ENCODE measurements around the gene GPD2.

GPD2 gene

GRCh38 chr2:156436497-156437085 is 412 bp downstream of the GPD2 start:
- DNase-seq, result peak; percentile 24

DNA sequence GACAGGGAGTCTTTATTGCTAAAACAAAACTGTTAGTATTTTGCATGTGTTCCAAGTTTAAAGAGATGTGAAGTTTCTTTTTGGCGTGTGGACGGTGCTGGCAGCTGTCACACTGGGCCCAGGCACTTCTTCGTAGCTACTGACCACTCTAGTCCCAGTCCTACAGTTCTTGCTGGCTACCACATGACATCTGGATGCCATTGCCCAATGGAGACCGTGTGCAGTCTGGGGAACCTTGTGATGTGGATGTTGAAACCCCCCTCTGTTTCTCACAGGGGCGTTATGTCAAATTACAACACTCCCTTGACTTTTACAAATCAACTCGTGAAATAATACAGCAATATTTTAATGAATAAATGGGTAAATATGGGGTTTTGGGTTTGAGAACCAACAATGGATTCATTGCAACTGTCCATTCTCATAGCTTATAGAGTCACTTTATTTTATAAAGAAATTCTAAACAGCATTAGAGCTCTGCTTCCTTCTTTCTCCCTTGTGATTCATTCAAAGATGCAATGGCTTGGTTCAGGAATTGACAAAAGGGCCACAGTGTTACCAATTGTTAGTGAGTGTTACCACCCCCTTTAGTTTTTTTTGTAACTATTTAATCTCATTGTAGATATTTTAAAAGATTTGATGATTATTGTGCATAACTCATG is 1.2 kb downstream of the GPD2 start:
- DNase-seq, result no peak

- DNase-seq, result no peak
Observed at GRCh38 chr2:156437931-156438410, 1.8 kb downstream of the GPD2 start.

GRCh38 chr2:156443089-156443488 is 6.9 kb downstream of the GPD2 start:
- DNase-seq, result no peak

DNA sequence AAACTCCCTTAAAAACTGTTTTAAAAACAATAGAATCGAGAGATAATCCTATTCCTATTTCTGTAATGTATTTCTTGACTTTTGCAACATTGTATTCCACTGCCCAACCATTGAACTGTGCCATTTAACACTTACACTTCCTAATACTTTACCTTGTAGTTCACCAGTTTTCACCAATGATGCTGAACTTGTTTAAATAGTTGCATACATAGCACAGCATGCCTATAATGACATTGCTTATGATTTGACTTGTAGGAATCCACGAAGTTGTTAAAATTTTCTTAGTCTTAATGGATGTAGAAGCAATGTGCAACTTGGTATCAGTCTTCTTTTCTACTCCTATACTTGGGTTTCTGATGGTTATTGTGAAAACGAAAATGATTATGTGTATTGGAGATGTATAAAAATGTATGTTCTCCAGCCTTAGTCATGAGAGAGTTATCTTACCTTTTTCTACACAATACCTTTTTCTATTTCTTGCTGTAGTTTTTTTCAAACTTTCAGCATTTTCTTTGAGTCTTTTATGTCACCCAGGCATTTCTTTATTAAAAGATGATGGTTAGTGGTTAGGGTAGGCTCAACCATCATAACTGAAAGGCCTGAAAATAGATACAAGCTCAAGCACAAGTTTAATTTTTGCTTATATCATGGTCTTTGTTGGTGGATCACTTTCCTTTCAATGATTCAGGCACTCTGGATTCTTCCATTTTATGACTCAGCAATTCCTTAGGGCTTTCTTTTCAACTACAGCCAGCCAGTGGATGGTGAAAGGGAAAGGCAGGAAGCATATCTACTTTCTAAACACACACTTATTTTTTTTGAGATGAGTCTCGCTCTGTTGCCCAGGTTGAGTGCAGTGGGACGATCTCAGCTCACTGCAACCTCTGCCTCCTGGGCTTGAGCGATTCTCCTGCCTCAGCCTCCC is 9.4 kb downstream of the GPD2 start:
- no peak for DNase-seq

- DNase-seq, result no peak
Observed at GRCh38 chr2:156447761-156448160, 11.6 kb downstream of the GPD2 start.

GRCh38 chr2:156448766-156449165 is 12.6 kb downstream of the GPD2 start:
- no peak for DNase-seq

DNA sequence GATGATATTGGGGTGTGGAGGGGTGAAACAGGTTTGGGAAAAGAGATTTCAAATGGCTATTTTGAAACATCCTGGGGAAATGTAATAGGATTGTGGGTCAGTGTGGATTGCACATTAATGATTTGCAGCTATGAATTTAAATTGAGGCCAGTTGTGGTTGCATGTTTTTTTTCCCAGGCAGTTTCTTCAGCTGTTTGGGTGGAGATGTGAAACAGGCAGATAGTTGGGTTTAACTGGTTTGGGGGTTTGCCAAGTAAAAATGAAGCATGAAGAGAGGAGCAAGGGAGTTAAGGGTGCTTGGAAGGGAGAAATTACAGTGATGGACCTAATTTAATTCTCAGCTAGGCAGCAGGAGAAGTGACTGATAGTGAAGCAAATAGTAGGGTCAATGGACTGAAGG is 16.8 kb downstream of the GPD2 start:
- no peak for DNase-seq

DNA sequence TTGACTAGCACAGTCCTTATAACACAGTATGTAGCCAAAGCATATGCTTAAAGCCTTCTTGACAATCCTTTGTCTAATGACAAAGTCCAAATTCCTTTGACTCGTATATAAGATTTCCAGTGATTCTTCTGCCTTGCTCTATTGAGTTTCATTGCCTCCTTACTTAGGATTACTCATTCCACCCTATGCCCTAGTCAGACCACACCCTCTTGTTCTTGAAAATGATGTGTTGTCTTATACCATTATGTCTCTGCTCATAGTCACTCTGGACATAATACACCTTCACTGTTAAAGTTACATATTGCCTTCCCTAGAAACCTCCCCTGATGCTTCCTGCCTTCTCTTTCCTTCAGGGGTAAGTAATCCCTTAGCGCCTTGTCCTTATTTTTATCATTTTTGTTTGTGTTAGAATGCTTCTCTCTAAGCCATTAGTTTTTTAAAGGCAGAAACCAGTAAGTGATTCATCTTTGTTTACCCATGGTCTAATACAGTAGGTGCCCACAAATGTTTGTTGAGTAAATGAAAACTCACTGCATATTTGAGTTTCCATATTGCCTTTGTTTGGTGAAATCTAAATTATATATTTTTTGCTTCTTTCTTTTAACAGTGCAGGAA is 19.3 kb downstream of the GPD2 start:
- no peak for DNase-seq

DNA sequence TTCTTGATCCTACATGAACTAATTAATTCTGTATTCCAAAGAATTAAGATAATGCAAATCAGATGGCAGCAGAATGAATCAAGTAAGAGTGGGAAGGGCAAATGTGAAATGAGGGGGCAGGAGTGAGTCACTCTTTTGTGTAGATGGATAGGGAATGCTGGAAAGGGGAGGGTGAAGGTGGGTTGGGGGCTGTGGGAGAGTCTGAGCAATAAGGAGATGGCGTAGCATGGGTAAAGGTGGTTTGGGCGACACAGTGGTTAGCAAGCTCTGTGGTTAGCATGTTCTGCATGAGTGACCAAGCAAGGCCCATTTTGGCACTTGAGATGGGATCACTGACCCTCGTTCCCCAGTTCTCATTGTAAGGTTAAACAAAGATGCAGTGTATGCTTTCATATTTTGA is 20.4 kb downstream of the GPD2 start:
- DNase-seq, result no peak

DNA sequence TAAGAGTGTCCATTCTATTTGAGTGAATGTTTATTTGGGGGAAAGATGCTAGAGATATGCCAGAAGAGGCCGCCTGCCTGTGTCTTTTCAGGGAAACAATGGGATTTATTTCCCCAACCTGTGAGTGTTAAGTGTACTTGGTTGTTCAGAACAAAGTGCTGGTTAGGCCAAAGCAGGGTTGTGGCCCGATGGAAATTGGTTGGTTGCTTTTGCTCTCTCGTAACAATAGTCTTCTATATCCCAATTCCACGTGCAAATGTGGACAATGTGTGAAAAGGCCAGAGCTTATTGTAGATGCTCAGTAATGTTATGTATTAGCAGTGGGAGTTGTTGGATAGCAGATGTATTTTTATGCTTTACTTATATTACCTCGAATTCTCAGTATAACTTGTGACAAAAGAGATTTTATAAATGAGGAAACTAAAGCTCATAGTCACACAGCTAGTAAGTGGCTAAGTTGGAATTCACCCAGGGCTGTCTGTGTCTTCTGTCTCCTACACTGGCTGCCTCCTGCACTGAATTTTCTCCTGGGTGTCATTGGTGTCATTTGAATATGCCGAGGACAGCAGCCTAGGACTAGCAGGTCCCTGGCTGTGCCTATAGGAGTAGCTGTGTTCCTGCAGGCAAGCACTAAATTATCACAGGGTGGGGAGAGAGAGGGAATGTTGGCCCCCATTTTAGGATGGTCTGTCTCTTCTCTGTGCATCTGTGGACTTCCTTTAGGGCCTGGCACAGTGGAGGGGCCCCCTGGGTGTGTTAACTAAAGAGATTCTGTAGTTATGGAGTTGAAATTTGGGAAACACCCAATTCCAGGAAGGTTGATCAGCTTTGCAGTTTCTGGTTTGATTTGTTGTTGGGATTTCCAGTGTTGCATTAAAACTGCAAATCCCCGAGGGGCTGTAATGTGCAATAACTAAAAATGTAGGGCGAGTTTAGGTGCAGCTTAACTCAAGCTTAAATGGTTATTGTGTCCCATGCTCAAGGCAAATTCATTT is 21.6 kb downstream of the GPD2 start:
- no peak for DNase-seq

GRCh38 chr2:156459720-156460119 is 23.5 kb downstream of the GPD2 start:
- no peak for DNase-seq

DNA sequence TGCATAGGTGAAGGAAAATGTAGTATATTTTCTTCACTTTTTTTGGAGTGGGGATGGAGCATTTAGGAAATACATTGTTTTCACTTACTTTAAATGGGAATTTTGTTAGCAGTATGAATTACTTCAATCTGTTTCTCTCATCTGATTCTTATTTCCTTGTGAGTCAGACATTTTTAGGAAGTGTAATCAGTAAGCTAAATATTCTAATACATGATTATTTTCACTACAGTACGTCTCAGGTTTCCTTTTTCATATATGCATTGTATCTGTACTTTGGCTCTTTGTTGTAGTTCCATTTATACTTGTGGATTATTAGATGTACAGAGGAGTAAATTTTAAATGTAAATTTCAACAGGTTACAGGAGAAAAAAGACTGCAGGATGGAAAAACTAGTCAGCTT is 27.9 kb downstream of the GPD2 start:
- DNase-seq, result no peak

DNA sequence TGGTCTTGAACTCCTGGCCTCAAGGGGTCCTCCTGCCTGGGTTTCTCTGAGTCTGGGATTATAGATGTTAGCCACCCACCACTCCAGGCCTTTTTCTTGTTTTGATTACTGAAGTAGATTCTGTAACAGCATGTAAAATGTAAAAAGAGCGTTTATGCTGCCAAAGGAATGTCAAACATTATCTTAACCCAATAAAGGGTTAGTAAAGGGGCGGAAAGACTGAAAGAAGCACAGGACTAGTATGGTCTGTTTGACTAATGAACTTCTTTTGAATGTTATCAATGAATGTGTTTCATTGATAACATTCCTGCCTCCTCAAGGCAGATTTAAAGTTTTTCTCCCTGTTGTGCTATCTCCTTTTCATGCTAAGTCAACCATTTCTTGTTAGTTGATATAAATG is 29.4 kb downstream of the GPD2 start:
- DNase-seq, result no peak

GRCh38 chr2:156466739-156467405 is 30.7 kb downstream of the GPD2 start:
- DNase-seq, result no peak

GRCh38 chr2:156470975-156471583 is 34.9 kb downstream of the GPD2 start:
- DNase-seq, result no peak

DNA sequence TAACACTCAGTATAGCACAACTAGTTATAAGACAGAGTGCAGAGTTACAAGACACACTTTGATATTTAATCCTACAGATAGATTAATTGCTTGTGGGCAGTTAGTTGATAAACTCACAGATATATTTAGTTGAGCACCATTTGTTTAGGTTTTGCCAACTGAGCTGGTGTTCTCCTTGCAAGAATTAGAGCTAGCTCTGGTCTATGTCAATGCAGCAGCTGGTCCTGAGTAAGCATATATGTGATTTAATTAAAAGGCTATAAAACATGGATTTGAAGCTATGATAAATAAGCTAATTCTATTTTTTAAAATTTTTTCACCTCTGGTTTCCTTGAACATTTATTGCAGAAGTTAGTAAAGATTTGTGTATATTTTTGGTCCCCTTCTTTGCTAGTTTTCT is 35.6 kb downstream of the GPD2 start:
- DNase-seq, result no peak

GRCh38 chr2:156472686-156473085 is 36.5 kb downstream of the GPD2 start:
- DNase-seq, result peak; percentile 38

DNA sequence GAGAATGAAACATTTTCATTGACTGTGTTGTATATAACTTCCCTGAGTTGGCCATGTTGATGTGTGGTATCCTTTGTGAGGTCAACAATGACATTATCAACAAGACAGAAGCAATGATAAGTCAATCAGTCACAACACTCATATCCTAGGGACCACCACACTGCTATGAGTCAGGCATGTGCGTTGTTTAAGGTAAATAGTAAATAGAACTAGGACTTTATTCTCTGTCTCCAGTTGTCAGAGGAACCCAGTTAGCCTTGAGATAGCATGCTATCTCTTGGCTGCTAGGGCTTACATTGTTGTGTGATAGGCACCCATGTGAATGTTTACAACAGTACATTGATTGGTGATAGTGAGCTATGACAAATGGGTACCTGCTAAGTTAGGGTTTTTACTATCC is 37.3 kb downstream of the GPD2 start:
- DNase-seq, result no peak

- no peak for DNase-seq
Observed at GRCh38 chr2:156474401-156474800, 38.2 kb downstream of the GPD2 start.

All from CD4-positive, alpha-beta T cell treated with Interleukin-21 for 1 hour (primary cell).